ENCODE data around the gene SPTBN1.
A peak's percentile ranks its signal among the peaks of the same experiment; 100 is the strongest.
"Not testable (repeated sequence)": the region's sequence is repeated elsewhere in the genome, so short reads cannot be mapped to it uniquely, and the experiment has no call there.

SPTBN1 gene

GRCh38 chr2:54681416-54681815 is 225.3 kb downstream of the SPTBN1 start:
- FAIRE-seq, result no peak

GRCh38 chr2:54683596-54683995 is 227.5 kb downstream of the SPTBN1 start:
- FAIRE-seq, result no peak

GRCh38 chr2:54685263-54685775 is 229.2 kb downstream of the SPTBN1 start:
- no peak for FAIRE-seq

- no peak for FAIRE-seq
These were observed 231.5 kb downstream of the SPTBN1 start for GRCh38 chr2:54687595-54688152.

GRCh38 chr2:54691445-54692135 is 235.5 kb downstream of the SPTBN1 start:
- FAIRE-seq, result no peak

- no peak for FAIRE-seq
These were observed 236.4 kb downstream of the SPTBN1 start for GRCh38 chr2:54692556-54692955.

GRCh38 chr2:54695378-54695777 is 239.3 kb downstream of the SPTBN1 start:
- no peak for FAIRE-seq

- FAIRE-seq, result no peak
These were observed 241.8 kb downstream of the SPTBN1 start for GRCh38 chr2:54697934-54698333.

- not testable (repeated sequence) for FAIRE-seq
These were observed 242.8 kb downstream of the SPTBN1 start for GRCh38 chr2:54698926-54699325.

- FAIRE-seq, result no peak
These were observed 243.5 kb downstream of the SPTBN1 start for GRCh38 chr2:54699665-54700064.

- no peak for FAIRE-seq
These were observed 244.9 kb downstream of the SPTBN1 start for GRCh38 chr2:54701029-54701428.

GRCh38 chr2:54704238-54704637 is 248.1 kb downstream of the SPTBN1 start:
- no peak for FAIRE-seq

GRCh38 chr2:54704688-54705605 is 248.8 kb downstream of the SPTBN1 start:
- peak; percentile 99 for FAIRE-seq

GRCh38 chr2:54706622-54707021 is 250.5 kb downstream of the SPTBN1 start:
- no peak for FAIRE-seq

GRCh38 chr2:54708584-54709335 is 252.6 kb downstream of the SPTBN1 start:
- no peak for FAIRE-seq

- no peak for FAIRE-seq
These were observed 253.2 kb downstream of the SPTBN1 start for GRCh38 chr2:54709336-54709809.

- no peak for FAIRE-seq
These were observed 254.1 kb downstream of the SPTBN1 start for GRCh38 chr2:54710216-54710615.

GRCh38 chr2:54712516-54712915 is 256.4 kb downstream of the SPTBN1 start:
- no peak for FAIRE-seq

- FAIRE-seq, result no peak
These were observed 258.9 kb downstream of the SPTBN1 start for GRCh38 chr2:54714996-54715395.

GRCh38 chr2:54716375-54716774 is 260.2 kb downstream of the SPTBN1 start:
- no peak for FAIRE-seq

- FAIRE-seq, result no peak
These were observed 264.4 kb downstream of the SPTBN1 start for GRCh38 chr2:54720563-54720962.
